ENCODE data around the gene SVBP.

The SVBP gene

DNA sequence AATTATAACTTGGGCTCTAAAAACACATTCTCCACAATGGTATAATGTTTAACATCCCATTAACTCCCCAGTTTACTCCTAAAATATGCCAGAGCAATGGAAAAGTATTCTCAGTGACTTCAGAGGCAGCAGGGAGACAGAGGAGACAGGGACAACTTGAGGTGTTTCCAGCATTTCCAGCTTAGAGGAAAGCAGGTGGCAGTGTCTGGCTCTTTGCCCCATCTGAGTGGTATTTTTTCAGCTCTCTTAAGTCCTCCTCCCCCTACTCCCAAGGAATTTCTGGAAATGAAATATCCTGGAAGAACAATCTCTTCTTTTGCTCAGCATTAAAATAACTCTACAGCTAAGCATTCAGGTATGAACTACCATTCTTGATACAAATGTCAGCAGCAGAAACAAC, 11.0 kb downstream of the SVBP start:
- DNase-seq (ENCODE audit: low read depth in 2 of 2) = no peak

DNA sequence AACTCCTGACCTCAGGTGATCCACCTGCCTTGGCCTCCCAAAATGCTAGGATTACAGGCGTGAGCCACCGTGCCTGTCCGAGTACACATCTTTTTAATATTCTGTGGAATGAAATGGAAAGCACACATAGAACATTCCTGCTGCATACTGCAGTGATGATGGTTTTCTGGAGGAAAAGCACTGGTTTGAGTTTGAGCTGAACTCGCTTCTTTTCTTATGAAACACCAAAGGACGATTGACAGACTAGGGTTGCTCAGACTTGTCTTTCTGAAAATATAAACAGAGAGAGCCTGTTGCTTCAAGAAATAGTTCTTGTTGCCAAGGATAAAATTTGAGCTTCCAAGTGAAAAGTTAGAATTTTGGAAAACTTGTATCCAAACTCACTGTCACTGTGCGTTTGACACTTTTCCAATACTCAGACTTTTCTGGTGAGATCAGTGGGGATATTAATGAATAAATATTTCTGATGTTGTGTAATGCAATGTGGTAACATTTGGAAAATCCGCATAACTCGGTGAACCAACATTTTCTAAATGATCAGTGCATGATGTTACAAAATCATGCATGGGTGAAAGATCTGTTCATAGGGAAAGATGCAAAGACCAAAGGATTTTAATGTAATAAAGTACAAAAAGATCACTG, 15.2 kb downstream of the SVBP start:
- peak; percentile 51 to 53 for DNase-seq (ENCODE audit: low read depth in 2 of 2)

DNA sequence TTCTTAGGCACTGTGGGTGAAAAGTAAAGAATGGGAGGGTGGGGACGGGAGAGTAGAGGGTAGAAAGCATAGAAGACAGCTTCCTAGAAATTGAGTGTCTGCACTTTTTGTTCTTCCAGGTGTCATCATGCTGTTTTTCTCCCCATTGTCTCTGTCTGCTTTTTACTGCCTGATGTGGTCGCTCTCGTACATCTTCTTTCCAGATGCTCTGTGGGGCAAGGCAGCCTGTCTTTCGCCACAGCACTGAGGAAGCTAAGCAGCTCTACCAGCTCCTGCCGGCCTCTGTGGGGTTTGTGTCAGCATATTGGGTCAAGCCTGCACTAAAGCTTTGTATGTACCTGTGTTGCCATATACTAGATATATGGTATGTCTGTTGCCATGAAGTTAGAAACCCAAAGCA, 19.2 kb downstream of the SVBP start:
- no peak for DNase-seq (ENCODE audit: low read depth in 2 of 2)

DNA sequence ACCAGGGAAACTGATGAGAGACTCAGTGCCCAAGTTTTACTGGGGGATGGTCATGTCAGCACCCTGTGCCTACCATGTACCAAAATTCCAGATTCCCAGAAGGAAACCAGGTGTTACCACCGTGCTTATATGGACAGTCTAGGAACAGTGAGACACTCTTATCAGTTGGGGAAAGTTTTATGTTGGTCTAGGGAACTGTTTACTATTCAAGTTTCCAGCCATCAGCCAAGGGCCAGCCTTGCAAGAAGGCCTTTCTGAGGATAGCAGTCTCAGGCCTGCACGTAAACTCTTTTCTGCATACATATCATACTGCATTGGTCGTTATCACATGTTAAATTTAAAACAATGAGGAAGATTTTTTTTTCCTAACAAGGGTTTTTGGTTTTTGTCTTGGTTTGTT, 19.8 kb downstream of the SVBP start:
- no peak for DNase-seq (ENCODE audit: low read depth in 2 of 2)

DNA sequence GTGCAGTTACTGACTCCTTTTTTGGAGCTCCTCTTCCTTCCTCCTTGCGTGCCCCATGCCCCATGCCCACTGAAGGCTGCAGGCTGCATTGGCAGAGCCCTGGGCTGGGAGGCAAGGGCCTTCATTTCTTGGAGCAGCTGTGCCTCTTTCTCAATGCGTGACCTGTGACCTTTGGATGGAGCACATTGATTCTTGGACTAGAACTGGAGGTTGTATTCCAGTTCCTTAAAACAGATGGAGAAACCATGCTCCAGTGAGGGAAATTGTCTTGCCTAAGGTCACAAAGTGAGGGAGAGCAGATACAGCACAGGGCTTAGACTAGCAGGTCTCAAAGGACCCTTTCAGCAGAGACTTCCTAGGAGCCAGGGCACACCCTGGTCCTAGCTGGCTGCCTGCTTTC, 23.4 kb downstream of the SVBP start:
- no peak for DNase-seq (ENCODE audit: low read depth in 2 of 2)

DNA sequence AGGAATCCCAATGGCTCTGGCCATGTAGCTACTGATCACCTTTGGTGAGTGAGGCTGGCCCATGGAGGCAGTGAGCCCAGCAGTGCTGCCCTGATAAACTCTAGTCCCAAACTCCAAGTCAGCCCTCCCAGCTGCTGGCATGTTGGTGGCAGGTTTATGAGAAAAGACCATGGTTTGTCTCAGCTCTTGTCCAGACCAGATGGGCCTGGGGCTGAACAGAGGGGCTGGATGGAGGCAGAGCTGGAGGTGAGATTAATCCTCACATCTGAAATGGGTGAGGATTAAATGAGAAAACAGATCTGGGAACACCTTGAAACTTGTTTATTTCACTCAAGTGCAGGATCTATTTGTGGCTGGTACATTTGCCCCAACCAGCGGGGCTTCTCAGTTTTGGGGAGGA, 29.2 kb downstream of the SVBP start:
- DNase-seq (ENCODE audit: low read depth in 2 of 2) = no peak

DNA sequence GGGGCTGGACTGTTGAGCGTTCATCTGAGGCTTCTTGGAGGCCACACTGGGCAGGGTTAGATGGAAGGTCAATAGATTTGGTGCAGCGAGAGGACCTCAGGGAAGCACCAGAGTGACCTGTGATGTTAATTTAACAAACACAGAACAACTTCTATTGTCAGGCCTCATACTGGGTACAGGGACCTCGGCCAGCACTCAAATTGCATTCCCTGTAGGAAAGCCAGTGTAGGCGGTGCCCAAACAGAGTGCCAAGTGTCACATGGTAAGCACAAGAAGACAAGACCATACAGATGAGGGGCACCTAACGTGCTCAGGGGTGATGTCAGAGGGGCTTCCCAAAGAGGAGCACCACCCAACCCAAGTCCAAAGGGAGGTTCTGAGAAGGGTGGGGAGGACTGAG, 31.1 kb downstream of the SVBP start:
- no peak for DNase-seq (ENCODE audit: low read depth in 2 of 2)

DNA sequence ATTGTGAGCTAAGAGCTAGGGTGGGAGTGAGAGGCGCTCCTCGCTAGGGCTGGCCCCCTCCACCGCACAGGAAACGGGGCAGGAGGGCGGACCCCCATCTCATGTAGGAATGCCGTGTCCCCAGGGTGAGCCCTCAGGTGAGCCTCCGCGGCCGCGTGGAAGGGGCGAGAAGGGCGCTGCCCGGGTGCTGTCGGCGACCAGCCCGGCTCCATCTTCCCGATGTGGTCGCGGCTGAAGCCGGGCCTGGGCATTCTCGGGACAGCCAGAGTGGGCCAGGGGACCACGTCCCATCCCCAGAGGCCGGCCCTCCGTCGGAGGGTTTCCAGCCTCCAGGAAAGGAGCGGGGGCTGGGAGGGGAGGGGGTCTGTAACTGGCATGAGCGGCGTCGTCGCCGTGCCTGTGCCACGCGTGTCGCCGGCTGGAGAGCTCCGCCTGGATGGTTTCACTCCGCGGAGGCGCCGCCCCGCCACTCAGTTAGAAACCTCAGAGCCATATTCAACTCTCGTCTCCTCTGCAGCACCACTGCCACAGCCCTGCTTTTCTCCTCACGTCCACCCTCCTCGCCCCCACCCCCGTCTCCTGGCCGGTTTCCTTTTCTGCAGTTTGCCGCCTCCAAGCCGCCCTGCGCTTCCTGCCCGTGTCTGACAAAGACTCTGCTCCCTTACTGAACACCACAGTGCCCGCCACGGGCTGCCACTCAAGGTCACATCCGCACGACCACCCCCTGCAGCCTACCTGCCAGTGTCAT, 32.1 kb downstream of the SVBP start, which contains the start of gene TMEM269:
TSS of gene TMEM269 (plus strand) at position 46 of the 748 bp plus-strand sequence. CDS start 4,903 bp downstream, outside the sequence.
- no peak for DNase-seq (ENCODE audit: low read depth in 2 of 2)

DNA sequence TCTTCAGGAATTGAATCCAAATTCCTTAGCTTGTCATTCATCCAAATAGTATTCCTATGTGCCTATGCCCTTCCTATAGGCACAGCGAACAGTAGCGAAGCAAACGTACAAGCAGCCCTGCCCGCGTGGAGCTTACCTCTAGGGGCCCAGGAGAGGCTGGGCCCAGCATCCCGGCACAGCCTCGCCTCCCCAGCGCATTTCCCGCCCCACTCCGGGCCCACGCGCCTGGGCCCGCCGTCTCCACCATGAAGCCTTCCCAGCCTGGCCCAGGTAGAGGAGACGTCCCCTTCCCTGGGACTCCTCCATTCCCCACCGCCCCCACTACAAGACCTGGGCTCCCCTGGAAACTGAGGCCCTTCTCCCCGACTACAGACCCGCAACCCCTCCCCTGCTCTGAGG, 32.7 kb downstream of the SVBP start:
- no peak for DNase-seq (ENCODE audit: low read depth in 2 of 2)

DNA sequence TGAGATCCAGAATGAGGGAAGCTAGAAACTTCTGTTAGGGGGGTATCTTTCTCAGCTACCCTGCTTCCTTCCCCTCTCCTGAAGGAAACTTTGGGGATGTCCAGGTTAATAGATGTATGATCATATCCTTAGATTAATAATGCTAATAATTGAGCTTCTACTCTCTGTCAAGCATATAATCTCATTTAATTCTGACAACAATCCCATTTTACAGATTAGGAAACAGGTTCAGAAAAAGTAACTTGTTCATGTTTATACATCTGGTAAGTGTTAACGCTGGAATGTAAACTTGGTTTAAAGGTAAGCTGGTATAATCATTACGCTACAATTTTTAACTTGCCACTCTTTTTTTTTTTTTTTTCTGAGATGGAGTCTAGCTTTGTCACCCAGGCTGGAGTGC, 34.1 kb downstream of the SVBP start:
- no peak for DNase-seq (ENCODE audit: low read depth in 2 of 2)

DNA sequence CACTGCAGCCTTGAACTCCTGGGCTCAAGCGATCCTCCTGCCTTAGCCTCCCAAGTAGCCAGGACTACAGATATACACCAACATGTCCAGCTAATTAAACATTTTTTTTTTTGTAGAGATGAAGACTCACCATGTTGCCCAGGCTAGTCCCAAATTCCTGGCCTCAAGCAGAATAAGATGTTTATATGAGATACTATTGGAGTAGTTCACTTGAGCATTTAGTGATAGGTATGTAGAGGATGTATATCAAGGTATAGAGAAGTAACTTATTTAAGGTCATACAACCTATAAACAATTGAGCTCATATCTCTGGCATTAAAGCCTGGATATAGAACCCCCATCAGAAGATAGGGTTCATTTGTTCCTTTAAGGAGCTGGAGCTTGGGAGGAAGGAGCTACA, 37.0 kb downstream of the SVBP start:
- no peak for DNase-seq (ENCODE audit: low read depth in 2 of 2)

DNA sequence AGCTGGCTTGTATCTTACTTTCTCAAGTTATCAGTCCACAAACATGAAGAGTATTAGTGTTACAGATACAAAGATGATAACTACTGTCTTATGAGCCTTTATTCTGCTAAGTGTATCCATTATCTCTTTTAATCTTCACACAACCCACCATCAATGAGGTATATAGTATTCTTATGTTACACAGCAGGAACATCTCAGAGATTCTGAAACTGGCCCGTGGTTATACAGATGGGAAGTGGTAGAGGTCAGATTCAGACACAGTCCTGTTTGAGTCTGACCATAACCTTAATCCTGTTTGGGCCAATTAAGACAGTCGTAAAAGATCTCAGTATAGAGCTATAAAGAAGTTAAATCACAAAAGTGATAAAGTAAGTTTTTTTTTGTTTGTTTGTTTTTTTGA, 37.5 kb downstream of the SVBP start:
- DNase-seq (ENCODE audit: low read depth in 2 of 2) = no peak

DNA sequence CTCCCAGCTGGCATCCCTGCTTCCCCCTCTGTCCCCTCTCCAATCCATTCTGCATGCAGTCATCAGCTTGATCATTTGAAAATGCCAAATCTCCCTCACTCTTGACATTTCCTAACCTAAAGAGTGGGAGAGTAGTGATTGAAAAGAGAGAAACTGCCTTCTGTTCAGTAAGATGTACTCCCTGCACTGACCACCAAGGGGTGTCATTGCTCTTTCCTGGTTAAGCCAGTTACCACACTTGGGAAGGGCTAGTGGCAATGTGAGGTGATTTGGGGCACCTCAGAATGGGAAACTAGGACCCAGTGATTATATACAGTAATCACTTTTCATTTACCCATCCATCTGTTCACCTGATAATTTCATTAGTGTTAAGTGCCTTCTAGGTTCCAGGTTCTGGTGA, 39.3 kb downstream of the SVBP start:
- DNase-seq (ENCODE audit: low read depth in 2 of 2) = no peak

DNA sequence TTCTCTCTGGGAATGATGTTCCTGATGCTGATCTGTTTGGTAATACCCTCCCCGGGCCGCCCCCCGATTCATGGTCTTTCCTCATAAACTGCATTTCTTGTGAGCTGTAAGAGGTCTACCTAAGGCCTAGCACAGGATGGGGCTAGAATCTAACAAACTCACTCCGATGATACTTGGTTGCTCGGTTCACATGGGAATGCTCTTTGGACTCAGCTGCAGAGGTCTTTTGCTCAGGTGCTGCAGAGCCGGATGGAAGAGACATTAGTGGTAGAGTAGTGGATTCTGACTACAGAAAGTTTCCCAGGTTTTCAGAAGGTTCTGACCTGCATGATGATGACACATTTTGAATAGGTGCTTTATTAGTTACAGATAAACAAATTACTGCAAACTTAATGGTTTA, 40.7 kb downstream of the SVBP start:
- DNase-seq (ENCODE audit: low read depth in 2 of 2) = no peak

DNA sequence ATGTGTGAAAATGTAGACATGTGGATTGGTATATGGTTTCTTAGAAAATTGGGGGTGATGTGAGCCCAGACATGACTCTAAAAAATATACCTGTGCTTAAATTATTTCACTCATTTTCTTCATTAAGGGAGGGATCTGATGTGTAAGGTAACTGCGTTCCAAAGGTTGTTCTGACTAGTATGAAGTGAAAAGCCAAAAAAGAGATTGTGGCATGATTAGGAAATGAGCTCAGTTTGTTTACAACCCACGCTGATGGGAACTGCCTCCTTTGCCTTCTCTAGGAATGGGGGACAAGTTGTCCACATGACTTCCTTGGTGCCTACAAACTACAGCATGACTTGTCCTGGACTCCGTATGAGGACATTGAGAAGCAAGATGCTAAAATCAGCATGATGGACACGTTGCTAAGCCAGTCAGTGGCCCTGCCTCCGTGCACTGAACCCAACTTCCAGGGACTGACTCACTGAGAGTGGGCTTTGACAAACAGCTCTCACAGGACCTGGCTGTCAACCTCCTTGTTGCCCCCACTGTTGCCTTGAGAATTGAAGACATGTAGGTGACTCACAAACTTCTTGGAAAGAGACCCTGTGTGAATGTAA, 42.2 kb downstream of the SVBP start:
- no peak for DNase-seq (ENCODE audit: low read depth in 2 of 2)

DNA sequence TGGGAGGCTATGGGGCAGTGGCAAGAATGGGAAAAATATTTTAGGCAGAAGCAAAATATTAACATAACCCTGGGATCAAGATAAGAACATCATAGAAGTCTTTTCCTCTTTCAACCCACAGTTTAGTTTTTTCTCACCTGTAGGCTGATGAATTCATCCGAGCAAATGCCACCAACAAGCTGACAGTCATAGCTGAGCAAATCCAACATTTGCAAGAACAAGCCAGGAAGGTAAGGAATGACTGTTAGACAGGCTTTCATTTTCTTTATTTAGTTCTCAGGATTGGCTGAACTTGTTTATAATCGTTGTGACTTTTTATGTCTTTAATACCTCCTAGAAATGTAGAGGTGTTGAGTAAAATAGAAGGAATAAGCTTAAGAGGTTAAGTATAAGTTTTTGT, 43.8 kb downstream of the SVBP start:
- no peak for DNase-seq (ENCODE audit: low read depth in 2 of 2)

DNA sequence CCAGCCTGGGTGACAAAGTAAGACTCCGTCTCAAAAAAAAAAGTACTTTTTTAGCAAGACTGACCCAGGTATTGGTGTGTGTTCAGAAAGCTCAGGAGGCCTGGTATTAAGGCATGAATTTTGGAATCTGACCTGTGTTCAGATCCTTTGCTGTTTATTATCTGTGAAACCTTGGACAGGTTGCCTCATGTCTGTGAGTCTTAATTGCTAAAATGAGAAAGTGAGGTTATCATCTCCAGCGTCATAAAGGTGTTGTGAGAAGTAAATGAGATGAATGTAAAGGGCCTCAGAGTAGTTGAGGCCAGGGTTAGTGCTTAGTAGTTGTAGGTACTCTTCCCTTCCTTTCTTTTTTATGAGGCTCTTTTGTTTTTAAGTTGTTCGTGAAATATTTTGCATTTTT, 47.4 kb downstream of the SVBP start:
- DNase-seq (ENCODE audit: low read depth in 2 of 2) = no peak

DNA sequence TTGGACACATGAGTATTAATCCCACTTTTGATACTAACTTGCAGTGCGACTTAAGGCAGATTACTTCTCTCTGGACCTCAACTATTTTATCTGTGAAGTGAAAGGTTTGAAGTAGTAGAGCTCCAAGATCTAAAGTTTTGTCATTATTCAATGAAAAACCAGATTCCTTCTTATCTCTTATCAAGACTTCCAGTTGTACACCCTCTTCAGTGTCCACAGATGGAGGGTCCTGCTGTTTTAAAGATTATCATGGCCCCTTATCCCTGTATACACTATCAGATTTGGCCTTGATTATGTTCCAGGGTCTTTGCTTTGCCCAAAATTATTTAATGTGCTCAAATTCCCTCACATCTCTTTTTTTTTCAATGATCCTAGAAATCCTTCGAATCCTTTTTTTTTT, 49.0 kb downstream of the SVBP start:
- no peak for DNase-seq (ENCODE audit: low read depth in 2 of 2)

DNA sequence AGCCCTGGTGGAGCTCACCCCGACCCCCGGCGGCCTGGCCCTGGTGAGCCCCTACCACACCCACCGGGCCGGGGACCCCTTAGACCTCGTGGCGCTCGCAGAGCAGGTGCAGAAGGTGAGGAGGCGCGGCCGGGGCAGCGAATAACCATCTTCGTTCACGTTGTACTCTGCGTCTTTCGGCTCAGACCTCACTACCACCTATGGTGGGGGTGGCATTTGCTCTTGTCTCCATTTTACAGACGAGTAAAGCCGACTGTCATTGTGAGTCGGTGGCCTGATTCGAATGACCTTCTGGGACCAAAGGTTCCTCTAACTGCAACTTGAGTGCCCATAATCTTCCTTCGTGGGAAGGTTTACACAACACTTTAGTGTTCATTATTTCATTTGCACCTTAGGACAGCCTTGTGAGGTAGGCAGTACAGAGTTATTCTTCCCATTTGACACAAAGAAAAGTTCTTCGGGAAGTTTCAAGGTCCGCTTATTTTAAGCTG, 49.6 kb downstream of the SVBP start:
- DNase-seq (ENCODE audit: low read depth in 2 of 2) = no peak

DNA sequence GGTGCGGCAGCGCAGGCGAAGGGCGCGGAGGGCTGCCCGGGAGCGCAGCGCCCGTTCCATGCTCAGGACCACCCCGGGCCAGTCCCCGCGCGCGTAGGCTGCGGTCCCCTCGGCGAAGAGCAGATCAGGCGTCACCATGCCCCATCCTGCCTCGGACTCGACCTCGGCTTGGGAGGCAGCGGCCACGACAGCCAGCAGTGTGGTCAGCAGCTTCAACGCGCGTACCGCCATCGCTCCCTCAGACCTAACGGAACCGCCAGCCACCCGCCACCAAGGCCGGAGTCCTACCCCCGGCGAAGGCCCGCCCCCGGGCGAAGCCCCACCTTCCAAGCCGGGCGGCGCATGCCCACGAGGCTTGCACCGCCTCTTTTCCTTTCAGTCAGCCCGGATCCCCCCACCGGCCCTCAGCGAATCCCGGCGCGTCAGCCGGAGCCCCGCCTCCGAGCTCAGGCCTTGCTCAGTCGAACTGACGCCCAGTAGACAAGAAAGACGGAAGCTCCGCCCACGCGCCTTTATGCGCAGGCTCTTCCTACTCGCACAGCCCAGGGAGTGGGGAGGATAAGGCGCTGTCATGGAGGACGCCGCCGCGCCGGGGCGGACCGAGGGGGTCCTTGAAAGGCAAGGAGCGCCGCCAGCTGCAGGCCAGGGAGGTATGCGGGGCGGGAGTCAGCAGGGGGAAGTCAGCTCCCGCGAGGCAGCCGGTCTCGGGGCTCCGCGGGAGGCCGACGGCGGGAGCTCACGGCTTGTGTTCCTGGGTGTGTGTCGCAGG, 50.3 kb downstream of the SVBP start, which contains the start of the genes C1orf50 and P3H1:
TSS of gene C1orf50 (plus strand) at position 509 of the 769 bp plus-strand sequence. CDS start at position 572, 63 bp downstream.
TSS of gene P3H1 (minus strand) at position 288 of the 769 bp plus-strand sequence. CDS start at position 231, 57 bp downstream.
- peak; percentile 97 to 98 for DNase-seq (ENCODE audit: low read depth in 2 of 2)

DNA sequence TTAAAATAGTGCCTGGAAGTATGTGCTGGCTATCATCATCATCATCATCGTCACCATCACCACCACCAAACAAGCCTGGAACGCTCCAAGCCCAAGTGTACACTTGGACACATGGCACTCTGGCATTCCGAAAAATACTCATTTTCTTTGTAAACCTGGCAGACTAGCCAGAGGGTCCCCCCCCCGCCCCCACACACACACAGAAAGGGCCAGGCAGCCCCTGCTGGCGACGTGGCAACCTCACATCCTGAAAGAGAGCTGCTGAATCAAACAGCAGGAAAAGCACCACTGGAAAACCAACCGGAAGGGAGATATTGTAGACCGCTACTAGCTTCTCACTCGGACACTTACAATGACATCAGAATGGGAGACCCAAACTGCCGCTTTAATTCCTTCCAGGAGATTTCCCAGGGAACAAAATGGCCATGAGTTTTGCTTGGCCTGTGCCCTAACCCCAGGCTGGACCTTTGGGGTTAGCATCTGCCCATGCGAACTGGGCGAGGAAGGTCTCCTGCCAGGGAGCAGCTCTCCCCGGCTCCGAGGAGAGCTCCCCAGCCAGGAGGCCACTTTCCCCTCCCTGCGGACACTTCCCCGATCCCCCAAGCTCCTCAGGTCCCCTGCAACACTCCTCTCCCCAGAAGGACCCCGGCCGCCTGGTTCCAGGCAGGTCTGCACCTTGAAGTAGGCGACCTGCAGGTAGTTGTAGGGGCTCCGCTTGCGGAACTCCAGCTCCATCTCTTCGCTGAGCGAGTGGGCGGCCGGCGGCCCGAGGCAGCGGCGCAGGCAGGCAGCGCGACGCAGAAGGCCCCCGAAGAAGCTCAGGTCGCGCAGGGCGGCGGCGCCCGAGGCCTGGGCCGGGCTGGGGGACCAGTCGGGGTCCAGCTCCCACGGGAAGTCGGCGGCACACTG, 51.1 kb downstream of the SVBP start:
- DNase-seq (ENCODE audit: low read depth in 2 of 2) = peak; percentile 65 to 68

Data from fibroblast of skin of left quadriceps (primary cell).